NK-92 treated with Interleukin-12 subunit alpha and Interleukin-12 subunit beta, amount 100 ng/mL, for 24 hours (cell line): ENCODE measurements around the gene SMG5.
A peak's percentile ranks its signal among the peaks of the same experiment; 100 is the strongest.
"Not testable (repeated sequence)": the region's sequence is repeated elsewhere in the genome, so short reads cannot be mapped to it uniquely, and the experiment has no call there.

Experiments used
- DNase-seq: peaks from one replicate; lab custom pipeline; 2025; lab: John Stamatoyannopoulos, UW

SMG5 gene, protein sequence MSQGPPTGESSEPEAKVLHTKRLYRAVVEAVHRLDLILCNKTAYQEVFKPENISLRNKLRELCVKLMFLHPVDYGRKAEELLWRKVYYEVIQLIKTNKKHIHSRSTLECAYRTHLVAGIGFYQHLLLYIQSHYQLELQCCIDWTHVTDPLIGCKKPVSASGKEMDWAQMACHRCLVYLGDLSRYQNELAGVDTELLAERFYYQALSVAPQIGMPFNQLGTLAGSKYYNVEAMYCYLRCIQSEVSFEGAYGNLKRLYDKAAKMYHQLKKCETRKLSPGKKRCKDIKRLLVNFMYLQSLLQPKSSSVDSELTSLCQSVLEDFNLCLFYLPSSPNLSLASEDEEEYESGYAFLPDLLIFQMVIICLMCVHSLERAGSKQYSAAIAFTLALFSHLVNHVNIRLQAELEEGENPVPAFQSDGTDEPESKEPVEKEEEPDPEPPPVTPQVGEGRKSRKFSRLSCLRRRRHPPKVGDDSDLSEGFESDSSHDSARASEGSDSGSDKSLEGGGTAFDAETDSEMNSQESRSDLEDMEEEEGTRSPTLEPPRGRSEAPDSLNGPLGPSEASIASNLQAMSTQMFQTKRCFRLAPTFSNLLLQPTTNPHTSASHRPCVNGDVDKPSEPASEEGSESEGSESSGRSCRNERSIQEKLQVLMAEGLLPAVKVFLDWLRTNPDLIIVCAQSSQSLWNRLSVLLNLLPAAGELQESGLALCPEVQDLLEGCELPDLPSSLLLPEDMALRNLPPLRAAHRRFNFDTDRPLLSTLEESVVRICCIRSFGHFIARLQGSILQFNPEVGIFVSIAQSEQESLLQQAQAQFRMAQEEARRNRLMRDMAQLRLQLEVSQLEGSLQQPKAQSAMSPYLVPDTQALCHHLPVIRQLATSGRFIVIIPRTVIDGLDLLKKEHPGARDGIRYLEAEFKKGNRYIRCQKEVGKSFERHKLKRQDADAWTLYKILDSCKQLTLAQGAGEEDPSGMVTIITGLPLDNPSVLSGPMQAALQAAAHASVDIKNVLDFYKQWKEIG

DNA sequence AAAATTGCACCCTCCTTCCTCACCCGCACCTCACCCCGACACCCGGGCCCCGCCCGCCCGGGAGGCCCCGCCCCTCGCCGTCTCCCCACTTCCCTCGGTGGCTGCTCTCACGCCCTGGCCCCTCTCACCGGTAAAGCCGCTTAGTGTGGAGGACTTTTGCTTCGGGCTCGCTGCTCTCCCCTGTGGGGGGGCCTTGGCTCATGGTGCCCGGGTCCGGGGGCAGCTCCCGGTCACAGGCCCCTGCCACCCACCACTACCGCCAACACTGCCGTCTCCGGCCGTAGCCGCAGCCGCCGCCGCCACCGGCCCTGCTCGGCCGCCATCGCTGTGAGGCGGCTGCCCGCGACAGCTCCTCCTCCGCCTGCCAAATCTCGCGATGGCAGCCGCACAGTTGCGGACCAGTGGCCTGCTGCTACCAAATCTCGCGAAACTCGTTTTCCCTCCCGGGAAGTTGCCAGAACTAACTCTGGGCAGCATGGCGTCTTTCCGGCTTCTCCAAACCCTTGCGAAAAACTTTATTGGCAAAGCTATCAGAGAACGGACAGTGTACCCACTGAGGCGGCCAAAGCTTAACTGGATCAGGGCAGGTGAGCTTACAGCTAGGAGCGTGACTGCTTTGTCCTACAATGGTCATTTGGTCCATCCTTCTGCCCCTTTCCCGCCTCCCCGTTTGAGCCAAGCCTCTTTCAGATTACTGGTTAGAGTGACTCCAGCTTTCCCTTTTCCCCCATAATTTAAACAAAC, at the start of gene SMG5:
Gene SMG5 (minus strand): TSS at position 347 of the 744 bp plus-strand sequence. CDS start 145 bp downstream, at position 202.
- peak; percentile 85 for DNase-seq

DNA sequence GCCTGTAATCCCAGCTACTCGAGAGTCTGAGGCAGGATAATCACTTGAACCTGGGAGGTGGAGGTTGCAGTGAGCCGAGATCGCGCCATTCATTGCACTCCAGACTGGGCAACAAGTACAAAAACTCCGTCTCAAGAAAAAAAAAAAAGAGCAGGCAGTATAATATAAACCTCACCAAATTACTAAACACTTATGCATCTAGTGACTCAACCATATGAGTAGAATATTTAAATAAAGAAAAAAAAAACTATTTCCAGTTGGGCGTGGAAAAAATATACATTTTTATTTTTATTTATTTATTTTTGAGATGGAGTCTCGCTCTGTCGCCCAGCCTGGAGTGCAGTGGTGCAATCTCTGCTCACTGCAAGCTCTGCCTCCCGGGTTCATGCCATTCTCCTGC, 40.6 kb upstream of the SMG5 start:
- not testable (repeated sequence) for DNase-seq

DNA sequence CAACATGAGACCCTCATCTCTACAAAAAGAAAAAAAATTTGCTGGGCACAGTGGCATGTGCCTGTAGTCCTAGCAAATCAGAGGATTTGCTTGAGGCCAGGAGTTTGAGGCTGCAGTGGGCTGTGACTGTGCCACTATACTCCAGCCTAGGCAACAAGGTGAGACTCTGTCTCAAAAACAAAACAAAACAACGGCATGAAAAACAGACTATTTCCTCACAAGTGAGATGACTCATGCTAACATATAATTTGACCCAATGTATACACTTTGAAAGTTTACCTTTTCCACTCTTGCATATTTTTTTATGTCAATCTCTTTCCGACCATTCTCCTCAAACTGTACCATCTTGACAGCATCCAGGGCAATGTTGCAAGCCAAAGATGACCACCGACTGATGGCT, 37.9 kb upstream of the SMG5 start:
- DNase-seq = no peak

DNA sequence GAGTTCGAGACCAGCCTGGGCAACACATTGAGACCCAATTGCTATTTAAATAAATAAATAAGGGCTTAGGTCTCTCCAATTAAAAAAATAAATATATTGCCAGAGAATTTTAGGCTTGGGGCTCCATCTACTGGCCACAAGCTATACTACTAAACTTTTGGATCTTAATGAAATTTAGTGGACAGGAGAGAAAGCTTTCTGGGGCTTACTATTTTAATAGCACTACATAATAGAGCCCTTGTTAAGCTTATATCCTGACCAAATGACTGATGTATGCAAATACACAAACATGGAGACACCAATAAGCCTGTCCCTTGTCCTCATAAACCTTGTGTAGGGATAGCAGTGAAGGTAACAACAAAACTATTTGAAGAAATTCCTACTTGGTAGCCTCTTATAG, 37.0 kb upstream of the SMG5 start:
- no peak for DNase-seq

DNA sequence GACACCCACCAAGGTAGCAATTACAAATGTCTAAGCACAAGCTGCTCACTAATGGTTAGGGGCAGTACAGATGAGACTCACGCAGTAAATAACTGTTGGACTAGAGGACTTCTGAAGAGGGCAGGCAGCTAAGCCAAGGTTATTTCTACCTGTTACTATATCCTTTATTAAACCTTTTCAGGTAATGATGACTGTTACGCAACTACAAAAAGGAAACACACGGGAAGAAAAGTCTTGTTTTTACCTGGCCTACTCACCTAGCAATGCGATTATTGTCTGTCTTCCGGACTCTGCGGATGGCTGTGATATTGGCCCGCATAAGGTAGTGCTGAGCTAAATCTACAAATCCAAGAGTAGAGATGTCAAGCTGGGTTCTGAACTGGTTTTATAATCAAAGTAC, 34.3 kb upstream of the SMG5 start:
- DNase-seq = no peak

DNA sequence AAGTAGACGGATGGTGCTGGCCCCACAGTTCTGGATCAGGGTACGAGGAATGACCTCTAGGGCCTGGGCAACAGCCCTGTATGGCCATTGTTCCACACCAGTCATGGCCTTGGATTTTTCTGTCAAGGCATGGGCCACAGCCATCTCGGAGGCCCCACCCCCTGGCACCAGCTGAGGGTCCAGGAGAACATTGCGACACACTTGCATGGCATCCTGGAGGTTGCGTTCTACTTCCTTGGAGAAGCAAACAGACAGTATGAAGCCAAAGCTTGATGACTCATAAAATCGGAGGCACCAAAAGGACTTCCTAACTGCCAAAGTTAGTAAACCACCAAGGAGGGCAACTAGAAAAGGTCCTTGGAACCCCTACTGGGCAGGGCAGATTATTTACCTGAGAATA, 28.3 kb upstream of the SMG5 start:
- DNase-seq = no peak

DNA sequence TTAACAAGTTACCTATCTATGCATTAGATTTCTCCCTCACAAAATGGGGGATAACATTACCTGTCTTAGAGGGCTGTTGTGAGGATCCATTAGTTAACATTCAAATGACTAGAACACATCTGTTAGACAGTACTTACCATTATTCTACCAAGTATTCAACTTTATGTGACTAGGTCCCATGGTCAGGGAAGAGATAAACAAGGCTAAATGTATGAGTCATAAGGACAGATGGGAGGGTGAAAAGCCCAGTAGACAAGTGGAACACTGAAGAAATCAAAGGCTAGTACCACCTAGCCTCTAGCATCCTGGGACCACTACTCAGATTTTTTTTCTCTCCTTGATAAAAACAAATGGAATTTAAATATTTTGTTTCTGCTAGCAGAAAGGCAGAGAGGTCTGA, 25.5 kb upstream of the SMG5 start:
- DNase-seq = no peak

DNA sequence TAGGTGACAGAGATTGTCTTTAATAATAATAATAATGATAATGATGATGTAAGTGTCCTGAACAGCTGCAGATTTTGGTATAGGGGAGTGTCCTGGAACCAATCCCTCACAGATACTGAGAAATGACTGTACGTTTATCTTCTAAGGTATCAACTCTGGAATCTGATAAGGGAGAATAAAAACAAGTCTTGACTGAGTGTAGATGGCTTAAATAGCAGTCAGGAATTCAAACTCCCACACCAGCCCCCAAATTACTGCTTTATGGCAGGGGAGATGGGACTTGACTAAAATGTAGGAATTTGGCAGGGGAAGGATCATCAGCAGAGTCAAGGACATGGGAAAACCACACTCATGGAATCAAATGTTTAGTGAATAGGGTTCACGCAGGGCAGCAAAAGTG, 22.6 kb upstream of the SMG5 start:
- DNase-seq = no peak

DNA sequence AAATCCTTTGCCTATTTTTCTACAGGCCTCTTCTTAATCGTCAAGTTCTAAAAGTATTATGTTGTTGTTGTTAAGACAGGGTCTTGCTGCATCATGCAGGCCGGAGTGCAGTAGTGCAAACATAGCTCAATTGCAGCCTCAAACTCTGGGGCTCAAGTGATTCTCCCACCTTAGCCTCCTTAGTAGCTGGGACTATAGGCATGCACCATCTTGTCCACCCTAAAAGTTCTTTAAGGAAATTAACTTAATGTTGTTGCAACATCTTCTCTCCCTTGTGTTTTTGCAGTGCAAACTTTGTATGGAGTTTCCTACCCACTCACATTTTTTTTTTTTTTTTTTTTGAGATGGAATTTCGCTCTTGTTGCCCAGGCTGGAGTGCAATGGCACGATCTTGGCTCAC, 20.6 kb upstream of the SMG5 start:
- no peak for DNase-seq

DNA sequence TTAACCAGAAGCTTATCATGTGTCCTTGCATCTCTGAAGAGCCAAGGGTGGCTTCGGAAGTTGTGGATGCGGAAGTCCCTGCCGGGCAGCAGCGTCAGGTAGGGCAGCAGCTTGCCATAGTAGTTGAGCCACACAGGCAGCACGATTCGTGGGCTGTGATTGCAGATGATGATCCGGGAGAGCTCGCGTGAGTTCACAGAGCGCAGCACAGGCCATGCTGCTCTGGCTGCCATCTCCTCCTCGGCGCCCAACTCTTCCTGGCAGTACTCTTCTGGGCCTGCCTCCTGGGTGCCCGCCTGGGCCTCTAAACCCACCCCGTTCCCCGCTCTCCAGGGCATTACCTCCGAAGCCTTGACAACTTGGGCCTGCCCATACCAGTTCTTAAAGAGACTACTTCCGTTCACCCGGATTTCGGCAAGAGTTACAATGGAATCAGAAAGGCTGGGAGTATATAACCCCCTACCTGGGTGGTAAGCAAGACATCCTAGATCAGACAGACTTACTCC, 16.3 kb upstream of the SMG5 start, which contains the start of gene VHLL:
Gene VHLL (minus strand): TSS at position 456 of the 506 bp plus-strand sequence. CDS start 118 bp downstream, at position 338.
- DNase-seq = no peak

DNA sequence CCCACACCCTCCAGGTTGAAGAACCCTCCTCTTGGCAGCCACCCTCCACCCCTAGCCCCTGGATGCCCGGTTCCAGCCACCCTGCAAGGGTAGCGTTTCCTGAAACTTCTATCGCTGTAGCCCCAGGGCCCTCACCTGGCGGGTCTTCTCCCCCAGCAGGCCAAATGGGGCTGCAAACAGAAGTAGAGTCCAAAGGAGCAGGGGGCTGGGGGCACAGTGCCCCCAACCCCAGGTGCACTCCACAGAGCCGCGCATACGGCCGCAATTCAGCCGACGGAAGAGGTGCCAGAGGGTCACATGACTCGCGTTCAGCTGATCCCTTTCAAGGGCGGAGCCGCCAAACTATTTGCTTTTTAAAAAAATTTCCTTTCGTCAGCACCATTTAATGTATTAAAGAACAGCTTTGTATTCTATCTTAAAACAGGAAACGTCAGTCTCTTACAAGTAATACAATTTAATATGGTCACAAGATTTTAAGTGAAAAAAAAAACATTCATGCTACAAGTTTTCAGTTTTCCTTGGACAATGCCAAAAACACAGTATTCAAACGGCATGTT, 12.8 kb upstream of the SMG5 start, which contains the start of gene GLMP:
Gene GLMP (minus strand): TSS at position 289 of the 557 bp plus-strand sequence. CDS start 34 bp downstream, at position 255.
- peak; percentile 28 for DNase-seq

DNA sequence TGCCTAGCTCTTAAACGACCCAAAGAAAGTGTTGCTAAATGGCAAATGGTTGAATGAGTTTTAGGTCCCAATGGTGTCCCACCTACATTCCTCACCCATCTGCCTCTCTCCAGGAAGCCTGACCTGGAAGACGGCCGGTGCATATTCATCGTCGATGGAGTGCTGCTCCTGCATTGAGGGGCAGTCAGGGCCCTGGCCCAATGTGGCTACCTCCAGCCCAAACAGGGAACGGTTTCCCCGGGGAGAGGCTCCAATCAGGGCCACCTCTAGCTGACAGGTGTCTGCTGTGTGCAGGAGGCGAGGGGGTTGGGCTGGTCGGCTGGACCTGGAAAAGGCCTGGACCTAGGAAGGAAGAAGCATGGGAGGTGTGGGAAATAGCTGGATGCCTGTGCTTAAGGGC, 11.3 kb upstream of the SMG5 start:
- no peak for DNase-seq

DNA sequence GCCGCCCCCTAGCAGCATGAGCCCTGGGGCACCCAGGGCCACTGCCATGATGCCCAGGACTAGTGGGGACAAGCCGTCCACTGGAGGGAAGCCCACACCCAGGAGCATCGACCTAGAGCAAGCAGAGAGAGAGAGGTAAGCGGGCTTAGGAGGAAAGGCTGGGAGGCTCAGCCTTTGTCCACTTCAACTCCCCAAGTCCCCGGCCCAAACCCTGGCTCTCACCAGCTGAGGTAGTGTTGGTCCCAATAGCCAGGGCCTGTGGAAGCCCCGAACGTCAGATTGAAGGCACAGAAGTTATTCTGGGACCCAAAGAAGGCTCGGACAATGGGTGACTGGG, 10.4 kb upstream of the SMG5 start:
- no peak for DNase-seq

DNA sequence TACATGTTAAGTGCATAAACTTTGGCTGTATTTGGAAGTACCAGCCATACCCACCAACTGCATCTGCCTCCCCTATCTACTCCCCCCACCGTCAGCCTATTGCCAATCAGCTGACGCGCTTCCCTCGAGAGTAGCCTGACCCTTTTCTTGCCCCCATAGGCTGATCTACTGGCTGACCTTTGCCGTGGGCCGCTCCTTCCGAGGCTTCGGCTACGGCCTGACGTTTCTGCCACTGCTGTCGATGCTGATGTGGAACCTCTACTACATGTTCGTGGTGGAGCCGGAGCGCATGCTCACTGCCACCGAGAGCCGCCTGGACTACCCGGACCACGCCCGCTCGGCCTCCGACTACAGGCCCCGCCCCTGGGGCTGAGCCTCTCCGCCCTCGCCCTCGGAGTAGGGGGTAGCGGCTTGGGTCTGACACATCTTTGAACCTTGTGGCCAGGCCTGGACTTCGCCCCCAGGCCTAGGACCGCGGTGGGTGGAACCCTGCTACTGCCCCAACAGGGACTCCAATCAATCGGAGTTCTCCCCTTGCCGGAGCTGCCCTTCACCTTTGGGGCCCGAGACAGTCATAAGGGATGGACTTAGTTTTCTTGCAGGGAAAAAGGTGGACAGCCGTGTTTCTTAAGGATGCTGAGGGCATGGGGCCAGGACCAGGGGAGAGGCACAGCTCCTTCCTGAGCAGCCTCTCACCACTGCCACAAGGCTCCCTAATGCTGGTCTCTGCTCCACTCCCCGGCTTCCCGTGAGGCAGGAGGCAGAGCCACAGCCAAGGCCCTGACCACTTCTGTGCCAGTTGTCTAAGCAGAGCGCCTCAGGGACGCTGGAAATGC, 8.8 kb upstream of the SMG5 start:
- DNase-seq = no peak

DNA sequence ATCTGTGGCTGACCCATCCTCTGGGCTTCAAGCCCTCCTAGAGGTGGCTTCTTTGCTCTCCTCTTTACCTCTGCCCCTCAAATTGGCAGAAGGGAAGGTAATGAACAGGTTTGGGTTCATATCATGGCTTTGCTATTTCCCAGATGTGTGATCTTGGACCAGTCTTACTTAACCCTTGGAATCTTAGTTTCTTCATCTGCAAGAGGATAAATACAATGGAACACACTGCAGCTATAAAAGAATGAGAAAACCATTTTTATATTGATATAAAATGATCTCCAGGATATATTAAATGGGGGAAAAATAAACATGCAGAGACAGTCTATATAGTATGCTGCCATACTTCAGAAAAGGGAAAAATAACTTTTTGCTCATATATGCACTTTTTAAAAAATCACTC, 7.2 kb upstream of the SMG5 start:
- no peak for DNase-seq

DNA sequence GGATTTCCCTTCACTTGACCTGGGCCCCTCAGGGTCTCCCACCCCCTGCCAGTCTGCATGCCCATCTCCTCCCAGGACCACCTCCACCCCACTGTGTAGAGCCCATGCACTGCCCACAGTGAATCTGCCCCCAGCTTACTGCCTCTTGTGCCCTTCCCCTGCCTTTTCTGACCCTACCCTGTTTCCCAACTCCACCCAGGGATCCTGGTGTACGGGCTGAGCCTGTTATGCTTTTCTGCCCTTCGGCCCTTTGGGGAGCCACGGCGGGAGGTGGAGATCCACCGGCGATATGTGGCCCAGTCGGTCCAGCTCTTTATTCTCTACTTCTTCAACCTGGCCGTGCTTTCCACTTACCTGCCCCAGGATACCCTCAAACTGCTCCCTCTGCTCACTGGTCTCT, 3.4 kb upstream of the SMG5 start:
- DNase-seq = no peak

DNA sequence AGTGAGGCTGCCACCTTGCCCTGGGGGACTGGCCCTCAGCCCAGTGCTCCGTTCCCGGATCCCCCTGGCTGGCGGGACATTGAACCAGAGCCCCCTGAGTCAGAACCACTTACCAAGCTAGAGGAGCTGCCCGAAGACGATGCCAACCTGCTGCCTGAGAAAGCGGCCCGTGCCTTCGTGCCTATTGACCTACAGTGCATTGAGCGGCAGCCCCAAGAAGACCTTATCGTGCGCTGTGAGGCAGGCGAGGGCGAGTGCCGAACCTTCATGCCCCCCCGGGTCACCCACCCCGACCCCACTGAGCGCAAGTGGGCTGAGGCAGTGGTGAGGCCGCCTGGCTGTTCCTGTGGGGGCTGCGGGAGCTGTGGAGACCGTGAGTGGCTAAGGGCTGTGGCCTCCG, 2.8 kb upstream of the SMG5 start:
- no peak for DNase-seq

DNA sequence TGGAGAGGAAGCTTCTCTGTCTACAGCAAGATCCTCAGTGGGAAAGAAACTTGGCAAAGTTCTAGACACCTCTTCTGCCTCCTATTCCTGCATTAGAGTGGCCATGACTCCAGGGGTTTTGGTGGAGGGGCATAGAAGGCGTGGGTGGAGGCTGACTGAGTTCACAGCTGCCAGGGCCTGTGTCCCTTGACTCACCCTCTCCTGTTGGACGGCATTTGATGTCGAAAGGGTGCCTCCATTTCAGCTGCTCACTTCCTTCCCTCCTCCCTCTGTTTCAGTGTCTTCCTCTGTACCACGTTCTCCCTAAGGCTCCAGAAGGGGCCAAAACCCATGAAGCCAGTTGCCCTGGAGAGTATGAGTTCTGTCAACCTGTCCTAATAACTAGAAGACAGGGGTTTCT, 2.1 kb upstream of the SMG5 start:
- no peak for DNase-seq

DNA sequence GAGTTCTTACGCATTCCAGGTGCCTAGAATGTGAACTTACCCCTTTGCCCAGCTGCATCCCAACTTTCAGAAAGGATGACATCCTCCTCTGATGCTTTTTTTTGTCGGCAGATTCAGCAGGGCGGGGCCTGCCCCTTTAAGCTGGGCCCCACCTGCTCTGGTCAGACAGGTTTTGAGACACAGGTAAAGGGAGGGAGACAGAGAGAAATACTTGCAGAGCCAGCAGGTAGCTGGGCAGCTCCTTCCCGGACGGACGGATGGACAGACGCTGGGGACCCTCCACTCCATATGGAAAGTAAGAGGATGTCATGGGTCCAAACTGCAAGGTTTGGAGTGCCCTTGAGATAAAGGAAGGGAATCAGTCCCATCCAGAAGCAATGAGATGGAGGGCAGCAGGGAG, 1.5 kb upstream of the SMG5 start, which contains the start of gene TMEM79:
Gene TMEM79 (plus strand): TSS at position 214 of the 400 bp plus-strand sequence. CDS start 902 bp downstream, outside the sequence.
- DNase-seq = no peak

DNA sequence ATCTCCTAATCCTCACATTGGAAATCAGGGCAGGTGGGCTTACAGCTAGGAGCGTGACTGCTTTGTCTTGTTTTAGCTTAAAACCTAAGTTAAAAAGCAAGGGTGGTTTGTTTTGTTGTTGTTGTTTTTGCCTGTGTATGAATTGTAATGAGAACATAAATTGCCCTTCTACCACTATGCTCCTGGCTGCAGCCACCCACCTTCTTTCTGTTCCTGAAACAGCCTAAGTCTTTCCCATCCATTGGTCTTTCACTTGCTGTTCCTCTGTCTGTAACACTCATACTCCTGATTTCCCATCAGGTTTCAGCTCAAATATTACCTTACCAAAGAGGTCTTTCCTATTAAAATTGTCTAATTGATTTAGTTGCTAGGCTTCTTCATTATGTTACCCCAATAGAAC, 896 bp upstream of the SMG5 start:
- DNase-seq = no peak
